Trophoblast cell (in vitro differentiated cells and primary cell): ENCODE measurements around the gene PPARG.
"Not testable (repeated sequence)": the region's sequence is repeated elsewhere in the genome, so short reads cannot be mapped to it uniquely, and the experiment has no call there.

Source experiments
- DNase-seq, 2 donors: peaks; one replicate each; pipeline ENCODE4 v3.0.0-alpha.2; 2016
- H2AFZ ChIP-seq: 2 replicates; pipeline ENCODE4 v1.6.1; 2013; ENCODE audit warnings: low read length, moderate library complexity, mild to moderate bottlenecking; ENCODE audit not compliant: insufficient read depth, poor library complexity
- H2AK5ac ChIP-seq: 2 replicates; pipeline ENCODE4 v1.6.1; 2013; ENCODE audit warnings: mild to moderate bottlenecking, low read length
- H2BK120ac ChIP-seq: 2 replicates; pipeline ENCODE4 v1.6.1; 2013; ENCODE audit warnings: low read length, mild to moderate bottlenecking, moderate library complexity; ENCODE audit not compliant: insufficient read depth, poor library complexity
- H2BK12ac ChIP-seq: 2 replicates; pipeline ENCODE4 v1.6.1; 2013; ENCODE audit warnings: mild to moderate bottlenecking, low read length, moderate library complexity
- H2BK5ac ChIP-seq: 2 replicates; pipeline ENCODE4 v1.6.1; 2013; ENCODE audit warnings: low read length, low read depth, moderate library complexity, mild to moderate bottlenecking; ENCODE audit not compliant: poor library complexity
- H3K14ac ChIP-seq: 2 replicates; pipeline ENCODE4 v1.6.1; 2013; ENCODE audit warnings: mild to moderate bottlenecking, low read length
- H3K18ac ChIP-seq: 2 replicates; pipeline ENCODE4 v1.6.1; 2013; ENCODE audit warnings: mild to moderate bottlenecking, low read length
- H3K23ac ChIP-seq: 2 replicates; pipeline ENCODE4 v1.6.1; 2013; ENCODE audit warnings: low read length
- H3K27ac ChIP-seq: 2 replicates; pipeline ENCODE4 v1.5.1; 2013; ENCODE audit warnings: low read depth, mild to moderate bottlenecking, inconsistent platforms, low read length, moderate library complexity
- H3K27me3 ChIP-seq: 2 replicates; pipeline ENCODE4 v1.6.1; 2013; ENCODE audit warnings: inconsistent platforms, mild to moderate bottlenecking, low read length, moderate library complexity; ENCODE audit not compliant: insufficient read depth
- H3K36me3 ChIP-seq, 2 experiments: 1 replicate in 1 of 2; 2 replicates in 1 of 2; pipeline ENCODE4 v1.6.1; 2013; ENCODE audit warnings: low read length in 2 of 2, mild to moderate bottlenecking in 2 of 2, moderate library complexity in 1 of 2; ENCODE audit not compliant: insufficient read depth in 2 of 2, control insufficient read depth in 1 of 2
- H3K4ac ChIP-seq: 2 replicates; pipeline ENCODE4 v1.6.1; 2013; ENCODE audit warnings: low read depth, mild to moderate bottlenecking, low read length, moderate library complexity
- H3K4me1 ChIP-seq, 2 experiments: 1 replicate in 1 of 2; 2 replicates in 1 of 2; pipeline ENCODE4 v1.6.1; 2013; ENCODE audit warnings: low read length in 2 of 2, mild to moderate bottlenecking in 2 of 2, moderate library complexity in 1 of 2; ENCODE audit not compliant: insufficient read depth in 2 of 2, control insufficient read depth in 1 of 2
- H3K4me2 ChIP-seq: 2 replicates; pipeline ENCODE4 v1.6.1; 2013; ENCODE audit warnings: inconsistent platforms, mild to moderate bottlenecking, low read length, moderate library complexity
- H3K4me3 ChIP-seq: 2 replicates; pipeline ENCODE4 v1.5.1; 2013; ENCODE audit warnings: mild to moderate bottlenecking, low read depth, low read length, inconsistent platforms
- H3K79me1 ChIP-seq: one replicate; pipeline ENCODE4 v1.6.1; 2013; ENCODE audit warnings: low read length
- H3K79me2 ChIP-seq: 2 replicates; pipeline ENCODE4 v1.6.1; 2013; ENCODE audit warnings: low read length, mild to moderate bottlenecking; ENCODE audit not compliant: control insufficient read depth, insufficient read depth, poor library complexity
- H3K9ac ChIP-seq: 2 replicates; pipeline ENCODE4 v1.6.1; 2013; ENCODE audit warnings: mild to moderate bottlenecking, low read length
- H3K9me3 ChIP-seq: 2 replicates; pipeline ENCODE4 v1.6.1; 2013; ENCODE audit warnings: low read depth, mild to moderate bottlenecking, control low read depth, inconsistent platforms, low read length; ENCODE audit not compliant: insufficient read depth
- H4K12ac ChIP-seq: 2 replicates; pipeline ENCODE4 v1.6.1; 2013; ENCODE audit warnings: low read depth, mild to moderate bottlenecking, low read length, moderate library complexity
- H4K8ac ChIP-seq: 2 replicates; pipeline ENCODE4 v1.6.1; 2013; ENCODE audit warnings: low read depth, mild to moderate bottlenecking, low read length, moderate library complexity
- H4K91ac ChIP-seq: one replicate; pipeline ENCODE4 v1.6.1; 2013; ENCODE audit warnings: low read depth, mild to moderate bottlenecking, low read length, moderate library complexity
- WGBS: extraction: QIAGEN DNeasy Blood & Tissue Kit; methylation state at CpG from one replicate; pipeline ENCODE4 v1.1.7; 2013; ENCODE audit warnings: missing lambda C conversion rate; ENCODE audit not compliant: insufficient read length, insufficient coverage; ENCODE audit errors: extremely low coverage; 5-methylcytosine and 5-hydroxymethylcytosine counted together

The PPARG gene

DNA sequence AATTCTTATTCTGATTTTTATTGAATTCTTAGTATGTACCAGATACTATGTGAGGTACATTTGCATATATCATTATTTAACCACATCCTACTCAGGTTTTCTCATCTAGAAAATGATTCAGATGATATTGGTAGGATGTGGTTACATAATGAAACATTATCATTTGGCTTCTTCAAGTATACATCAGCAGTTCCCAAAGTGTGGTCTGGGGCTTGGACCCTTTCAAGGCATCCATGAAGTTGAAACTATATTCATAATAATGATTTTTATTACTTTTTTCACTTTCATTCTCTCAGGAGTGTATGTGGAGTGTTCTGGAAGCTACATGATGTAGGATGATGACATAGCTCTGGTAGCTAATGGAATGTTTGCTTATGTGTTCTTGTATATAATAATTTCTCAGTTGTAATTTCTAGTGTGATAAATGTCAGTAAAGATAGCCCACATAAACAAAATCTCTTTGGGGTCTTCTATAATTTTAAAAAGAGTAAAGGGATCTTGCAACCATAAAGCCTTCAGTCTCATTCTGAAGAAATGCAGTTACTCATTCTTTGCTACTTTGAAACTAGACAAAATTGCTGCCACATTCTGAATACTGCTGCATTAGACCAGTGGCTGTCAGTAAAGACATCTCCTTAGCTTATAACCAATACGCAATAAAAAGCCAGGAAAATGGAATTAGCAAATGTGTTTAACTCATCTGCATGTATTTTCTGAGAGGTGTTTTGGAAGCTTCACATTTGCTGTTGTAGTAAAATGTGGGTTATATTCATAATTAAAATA is 95.8 kb downstream of the PPARG start:
- Histone ChIP-seq H4K8ac (no peak overlapping the region), H4K12ac (no peak overlapping the region), H3K27ac (no peak overlapping the region), H3K36me3 (peaks cover 8 to 14% of the 10 kb centered on the region in 2 experiments), H3K4me2 (no peak overlapping the region), H3K23ac (no peak overlapping the region), H3K27me3 (no peaks in the 10 kb centered on the region), H3K79me1 (no peaks in the 10 kb centered on the region), H2BK120ac (no peak overlapping the region), H3K4me3 (no peak overlapping the region), H4K91ac (no peak overlapping the region), H3K14ac (no peak overlapping the region), H3K18ac (no peak overlapping the region), H2BK5ac (no peak overlapping the region), H3K9ac (no peak overlapping the region), H3K4me1 (no peaks in the 10 kb centered on the region), H3K79me2 (no peaks in the 10 kb centered on the region), H3K4ac (no peak overlapping the region), H2AFZ (no peak overlapping the region), H3K9me3 (peaks cover 2% of the 10 kb centered on the region), H2AK5ac (no peak overlapping the region), H2BK12ac (no peak overlapping the region)
- WGBS = no CpG with 5 or more reads among the region's 1 CpG
- no peak for DNase-seq

DNA sequence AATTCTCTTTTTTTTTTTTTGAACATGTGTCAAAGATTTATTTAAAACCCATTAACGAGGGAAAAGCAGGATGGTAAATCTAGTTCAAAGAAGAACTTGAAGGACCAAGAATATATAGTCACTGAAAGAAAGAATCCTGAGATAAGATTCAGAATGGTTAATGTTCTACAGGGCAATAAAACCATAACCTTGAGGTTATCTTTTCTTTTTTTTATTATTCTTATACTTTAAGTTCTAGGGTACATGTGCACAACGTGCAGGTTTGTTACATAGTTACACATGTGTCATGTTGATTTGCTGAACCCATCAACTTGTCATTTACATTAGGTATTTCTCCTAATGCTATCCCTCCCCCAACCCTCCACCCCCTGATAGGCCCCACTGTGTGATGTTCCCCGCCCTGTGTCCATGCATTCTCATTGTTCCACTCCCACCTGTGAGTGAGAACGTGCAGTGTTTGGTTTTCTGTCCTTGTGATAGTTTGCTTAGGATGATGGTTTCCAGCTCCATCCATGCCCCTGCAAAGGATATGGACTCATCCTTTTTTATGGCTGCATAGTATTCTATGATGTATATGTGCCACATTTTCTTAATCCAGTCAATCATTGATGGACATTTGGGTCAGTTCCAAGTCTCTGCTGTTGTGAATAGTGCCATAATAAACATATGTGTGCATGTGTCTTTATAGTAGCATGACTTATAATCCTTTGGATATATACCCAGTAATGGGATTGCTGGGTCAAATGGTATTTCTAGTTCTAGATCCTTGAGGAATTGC is 97.8 kb downstream of the PPARG start:
- H4K12ac ChIP-seq, H2BK5ac ChIP-seq, H3K79me1 ChIP-seq, H4K8ac ChIP-seq, H3K27ac ChIP-seq, H3K27me3 ChIP-seq, H3K4me3 ChIP-seq, H3K4ac ChIP-seq, H3K4me2 ChIP-seq, H3K9me3 ChIP-seq, H3K18ac ChIP-seq, H2BK12ac ChIP-seq, H3K23ac ChIP-seq, H3K14ac ChIP-seq, DNase-seq, H3K4me1 ChIP-seq, H2AK5ac ChIP-seq, H3K79me2 ChIP-seq, H4K91ac ChIP-seq, H2AFZ ChIP-seq, H3K9ac ChIP-seq, H2BK120ac ChIP-seq: not testable (repeated sequence)
- H3K36me3 ChIP-seq = peaks cover 9 to 16% of the 10 kb centered on the region in 2 experiments
- no CpG with 5 or more reads among the region's 4 CpGs for WGBS

DNA sequence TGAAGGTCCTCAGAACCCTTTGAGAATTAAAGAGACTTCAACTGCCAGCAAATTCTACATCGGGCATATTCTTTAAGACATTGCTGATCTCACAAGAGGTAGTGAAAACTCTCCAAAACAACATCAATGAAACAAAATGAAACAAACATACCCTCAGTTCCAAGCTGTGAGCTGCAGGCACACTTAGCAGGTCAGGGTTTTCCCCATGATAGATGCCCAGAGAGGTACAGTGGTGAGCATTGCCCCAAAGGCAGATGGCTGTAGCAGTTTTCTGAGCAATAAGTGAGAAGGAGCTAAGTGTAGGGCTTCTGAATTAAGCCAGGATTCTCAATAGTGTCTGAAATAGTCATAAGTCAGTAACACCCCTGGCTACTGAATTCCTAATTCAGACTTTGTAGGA is 99.3 kb downstream of the PPARG start:
- Histone ChIP-seq H3K4me3 (no peak overlapping the region), H4K12ac (no peak overlapping the region), H3K9ac (no peak overlapping the region), H3K23ac (no peak overlapping the region), H3K79me2 (no peaks in the 10 kb centered on the region), H3K4ac (no peak overlapping the region), H3K79me1 (no peaks in the 10 kb centered on the region), H4K8ac (no peak overlapping the region), H2BK120ac (no peak overlapping the region), H2BK5ac (no peak overlapping the region), H3K36me3 (peaks cover 8 to 13% of the 10 kb centered on the region in 2 experiments), H3K9me3 (peaks cover 2% of the 10 kb centered on the region), H2AK5ac (no peak overlapping the region), H3K27ac (no peak overlapping the region), H2BK12ac (no peak overlapping the region), H2AFZ (no peak overlapping the region), H3K18ac (no peak overlapping the region), H4K91ac (no peak overlapping the region), H3K4me1 (no peaks in the 10 kb centered on the region), H3K27me3 (no peaks in the 10 kb centered on the region), H3K14ac (no peak overlapping the region), H3K4me2 (no peak overlapping the region)
- DNase-seq = no peak
- WGBS = no CpG with 5 or more reads among the region's 1 CpG

DNA sequence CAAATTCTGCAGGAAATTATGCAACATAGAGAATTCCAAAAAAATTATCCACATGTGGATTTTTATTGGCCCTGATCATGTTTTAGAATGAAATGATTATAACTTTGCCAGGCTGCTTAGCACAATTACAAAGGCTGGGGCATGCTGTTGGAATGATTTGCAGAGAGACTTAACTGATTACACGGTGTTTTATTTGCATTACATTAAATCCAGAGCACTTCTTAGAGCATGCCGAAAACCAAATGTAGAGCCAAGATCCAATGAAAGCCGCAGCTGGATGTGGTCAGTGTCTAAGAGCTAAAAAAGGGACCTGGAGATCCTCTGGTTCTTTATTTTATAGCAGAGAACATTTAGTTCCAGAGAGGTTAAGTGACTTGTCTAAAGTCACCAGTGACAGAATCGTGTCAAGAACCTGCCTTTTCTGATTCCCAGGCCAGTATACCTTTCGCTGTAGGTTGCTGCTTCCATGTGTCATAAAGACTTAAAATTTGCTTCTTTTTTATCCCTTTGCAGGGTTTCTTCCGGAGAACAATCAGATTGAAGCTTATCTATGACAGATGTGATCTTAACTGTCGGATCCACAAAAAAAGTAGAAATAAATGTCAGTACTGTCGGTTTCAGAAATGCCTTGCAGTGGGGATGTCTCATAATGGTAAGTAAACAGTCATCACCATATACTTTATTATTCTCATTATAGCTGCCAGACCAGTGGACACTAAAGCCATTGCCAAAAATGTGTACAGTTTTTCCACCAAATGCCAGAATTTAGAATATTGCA is 103.4 kb downstream of the PPARG start:
- Histone ChIP-seq H2BK5ac (no peak overlapping the region), H2AK5ac (no peak overlapping the region), H2AFZ (no peak overlapping the region), H4K91ac (no peak overlapping the region), H3K9ac (no peak overlapping the region), H3K27ac (no peak overlapping the region), H4K12ac (no peak overlapping the region), H4K8ac (no peak overlapping the region), H3K4me2 (no peak overlapping the region), H2BK12ac (no peak overlapping the region), H3K79me1 (no peaks in the 10 kb centered on the region), H3K36me3 (peaks cover 9 to 11% of the 10 kb centered on the region in 2 experiments), H3K4ac (no peak overlapping the region), H3K9me3 (no peaks in the 10 kb centered on the region), H3K79me2 (no peaks in the 10 kb centered on the region), H3K4me3 (no peak overlapping the region), H3K27me3 (no peaks in the 10 kb centered on the region), H3K14ac (no peak overlapping the region), H3K18ac (no peak overlapping the region), H3K23ac (no peak overlapping the region), H2BK120ac (no peak overlapping the region), H3K4me1 (no peaks in the 10 kb centered on the region)
- no peak for DNase-seq
- no CpG with 5 or more reads among the region's 8 CpGs for WGBS
